SH-SY5Y (cell line): ENCODE measurements around the gene ENOX1.

ENCODE experiments used
- GATA2 ChIP-seq: IDR thresholded peaks from 2 replicates; pipeline ENCODE4 v1.6.1; 2011; ENCODE audit warnings: mild to moderate bottlenecking, low read depth, low read length
- GATA3 ChIP-seq: IDR thresholded peaks from 2 replicates; pipeline ENCODE4 v1.6.1; 2011; ENCODE audit warnings: low read depth, mild to moderate bottlenecking, low read length, moderate library complexity

DNA sequence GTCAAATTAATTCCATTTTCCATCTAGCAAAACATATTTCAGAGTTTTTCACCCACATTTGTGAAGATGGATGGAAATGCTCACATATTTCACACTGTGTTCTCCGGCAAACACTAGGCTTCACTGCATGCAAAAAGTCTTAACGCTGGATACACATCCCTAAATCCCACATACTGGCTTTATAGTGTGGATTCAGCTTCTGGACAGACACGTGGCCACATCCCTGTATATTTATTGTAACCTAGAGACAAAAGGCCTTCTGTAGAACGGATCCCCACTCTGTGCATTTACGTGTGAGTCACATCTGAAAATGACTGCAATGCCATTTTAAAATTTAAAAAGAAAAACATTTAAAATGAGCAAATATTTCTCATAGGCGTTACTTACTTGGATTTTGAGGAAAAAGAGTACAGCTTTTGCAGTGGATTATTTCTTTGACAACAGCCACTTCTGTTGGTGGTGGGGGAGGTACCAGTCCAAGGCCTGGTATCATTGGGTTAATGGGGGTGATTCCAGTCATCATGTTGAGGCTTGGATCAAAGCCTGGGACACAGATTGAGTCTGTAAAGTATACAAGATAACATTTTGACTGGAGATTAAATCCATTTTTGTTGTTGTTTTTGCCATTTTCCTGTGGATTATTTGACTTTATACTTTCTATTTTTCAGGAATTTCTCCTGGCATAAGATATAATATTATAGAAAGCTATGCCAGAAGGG is 425.7 kb downstream of the ENOX1 start:
- no peak for TF ChIP-seq GATA2
- TF ChIP-seq GATA3 = no peak
